HAP-1 (cell line): ENCODE results near the gene FBXW9.
A peak's percentile ranks its signal among the peaks of the same experiment; 100 is the strongest.
"Not testable (repeated sequence)": the region's sequence is repeated elsewhere in the genome, so short reads cannot be mapped to it uniquely, and the experiment has no call there.

Source experiments
- DNase-seq, 2 experiments: peaks; one replicate each; pipeline ENCODE4 v3.0.0-alpha.2; 2016 to 2020; ENCODE audit warnings: low spot score in 2 of 2
- H3K27me3 ChIP-seq: fragments of 250-450 bp; sonication (Bioruptor Pico); 2 replicates; pipeline ENCODE4 v1.5.1; 2020; ENCODE audit warnings: low read depth, mild to moderate bottlenecking, moderate library complexity
- H3K36me3 ChIP-seq: fragments of 250-450 bp; sonication (Bioruptor Pico); replicated peaks from 2 replicates; pipeline ENCODE4 v1.5.1; 2020; ENCODE audit warnings: mild to moderate bottlenecking
- H3K4me1 ChIP-seq: fragments of 250-450 bp; sonication (Bioruptor Pico); 2 replicates; pipeline ENCODE4 v1.5.1; 2020; ENCODE audit warnings: mild to moderate bottlenecking
- H3K4me3 ChIP-seq: fragments of 250-450 bp; sonication (Bioruptor Pico); 2 replicates; pipeline ENCODE4 v1.5.1; 2020; ENCODE audit warnings: mild to moderate bottlenecking, moderate library complexity
- H3K9me3 ChIP-seq: fragments of 250-450 bp; sonication (Bioruptor Pico); 2 replicates; pipeline ENCODE4 v1.5.1; 2020; ENCODE audit warnings: mild to moderate bottlenecking, moderate library complexity
- in situ Hi-C: fragments of 300-500 bp; cut with MboI; formaldehyde crosslinking; loops from 3 replicates; pipeline ENCODE4 v1.14.3; 2020; ENCODE audit warnings: low sequenced_read_pairs, inconsistent platforms, mixed read lengths

FBXW9 gene

GRCh38 chr19:12647047-12647446, 49.4 kb downstream of the FBXW9 start:
- Histone ChIP-seq H3K4me1 (no peaks in the 10 kb centered on the region), H3K4me3 (no peak overlapping the region), H3K9me3 (no peaks in the 10 kb centered on the region), H3K27me3 (no peaks in the 10 kb centered on the region), H3K36me3 (no peaks in the 10 kb centered on the region)
- no peak for DNase-seq
- in situ Hi-C loops = no loop called here

GRCh38 chr19:12646551-12646950, 49.9 kb downstream of the FBXW9 start:
- H3K9me3 ChIP-seq = no peaks in the 10 kb centered on the region
- no peak overlapping the region for H3K4me3 ChIP-seq
- in situ Hi-C loops = no loop called here
- no peaks in the 10 kb centered on the region for H3K4me1 ChIP-seq
- no peaks in the 10 kb centered on the region for H3K36me3 ChIP-seq
- DNase-seq = no peak
- no peaks in the 10 kb centered on the region for H3K27me3 ChIP-seq

GRCh38 chr19:12643716-12644115, 52.7 kb downstream of the FBXW9 start:
- H3K36me3 ChIP-seq, H3K27me3 ChIP-seq, H3K4me3 ChIP-seq, DNase-seq, in situ Hi-C loops, H3K4me1 ChIP-seq, H3K9me3 ChIP-seq: not testable (repeated sequence)

- H3K4me3 ChIP-seq = no peak overlapping the region
- no peaks in the 10 kb centered on the region for H3K4me1 ChIP-seq
- in situ Hi-C loops = no loop called here
- DNase-seq = no peak
- H3K9me3 ChIP-seq = no peaks in the 10 kb centered on the region
- H3K36me3 ChIP-seq = no peaks in the 10 kb centered on the region
- no peaks in the 10 kb centered on the region for H3K27me3 ChIP-seq
Observed at GRCh38 chr19:12642506-12642905, 53.9 kb downstream of the FBXW9 start.

- Histone ChIP-seq H3K4me1 (no peaks in the 10 kb centered on the region), H3K4me3 (no peak overlapping the region), H3K27me3 (no peaks in the 10 kb centered on the region), H3K9me3 (no peaks in the 10 kb centered on the region), H3K36me3 (no peaks in the 10 kb centered on the region)
- in situ Hi-C loops = no loop called here
- no peak for DNase-seq
Observed at GRCh38 chr19:12641456-12641855, 55.0 kb downstream of the FBXW9 start.

- H3K27me3 ChIP-seq = no peaks in the 10 kb centered on the region
- peak in 1 of 2 experiments; percentile 55 for DNase-seq
- in situ Hi-C loops = no loop called here
- H3K4me1 ChIP-seq = no peaks in the 10 kb centered on the region
- no peaks in the 10 kb centered on the region for H3K36me3 ChIP-seq
- H3K4me3 ChIP-seq = no peak overlapping the region
- no peaks in the 10 kb centered on the region for H3K9me3 ChIP-seq
Observed at GRCh38 chr19:12639901-12640613, 56.4 kb downstream of the FBXW9 start.
